Measurements from ENCODE around the gene CISD3.

CISD3 gene

GRCh38 chr17:38742411-38743308, 12.5 kb downstream of the CISD3 start:
- in situ Hi-C loops (cut with HindIII; ENCODE audit: low sequenced_read_pairs) = no loop called here

GRCh38 chr17:38743556-38744171, 13.5 kb downstream of the CISD3 start:
- in situ Hi-C loops (cut with HindIII; ENCODE audit: low sequenced_read_pairs) = no loop called here

DNA sequence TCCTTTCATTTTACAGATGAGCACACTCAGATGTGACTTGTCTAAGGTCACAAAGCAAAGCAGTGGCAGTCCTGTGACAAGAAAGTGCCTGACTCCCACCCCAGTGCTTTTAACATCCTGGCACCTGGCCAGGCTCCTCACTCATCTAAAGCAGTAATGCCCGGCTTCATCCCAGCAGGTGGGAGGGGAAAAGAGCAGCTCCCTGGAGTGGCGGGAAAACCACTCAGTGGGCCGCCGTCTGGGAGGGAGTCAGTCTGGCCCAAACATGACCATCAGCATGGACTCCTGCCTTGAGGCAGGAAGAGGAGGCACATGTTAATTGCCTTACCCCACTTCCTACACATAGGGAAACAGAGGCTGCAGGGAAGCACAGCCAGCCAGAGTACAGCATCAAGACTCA, 15.4 kb downstream of the CISD3 start:
- in situ Hi-C loops (cut with HindIII; ENCODE audit: low sequenced_read_pairs) = no loop called here

DNA sequence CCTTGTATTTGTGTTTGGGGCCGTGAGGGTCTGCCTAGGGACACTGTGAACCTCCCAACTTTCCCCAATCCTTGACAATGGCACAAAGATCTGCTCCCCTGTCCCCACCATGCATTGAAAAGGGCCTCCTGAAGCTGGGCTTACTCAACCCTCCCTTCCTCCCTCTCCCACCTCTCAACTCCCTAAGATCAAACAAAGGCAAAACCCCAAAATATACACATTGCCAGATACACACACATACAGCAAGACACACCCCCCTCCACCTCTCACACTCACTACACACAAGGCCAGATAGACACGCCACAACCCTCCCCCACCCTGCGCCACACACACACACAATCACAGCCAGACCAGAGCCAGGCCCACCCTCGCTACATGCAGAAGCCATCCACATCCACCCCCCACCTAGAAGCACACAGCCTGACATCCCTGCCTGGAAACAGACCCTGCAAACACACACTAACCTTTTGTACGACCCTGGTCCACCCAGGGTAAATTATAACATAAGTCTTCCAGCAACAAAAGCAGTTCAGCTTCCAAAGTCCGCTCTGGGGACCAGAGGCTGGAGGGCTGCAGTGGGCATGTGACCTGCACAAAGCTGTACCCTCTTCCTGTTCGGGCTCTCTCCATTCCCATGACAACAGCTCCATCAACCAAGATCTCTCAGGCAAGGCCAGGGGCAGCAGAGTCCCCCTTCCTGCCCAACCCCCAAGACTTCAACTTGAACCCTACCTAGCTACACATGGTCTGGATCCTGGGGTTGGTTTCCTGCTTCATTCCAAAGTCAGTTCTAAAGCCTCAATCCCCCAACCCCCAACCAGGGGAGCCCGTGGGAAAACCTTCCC, 16.1 kb downstream of the CISD3 start:
- in situ Hi-C loops (cut with HindIII; ENCODE audit: low sequenced_read_pairs) = no loop called here

DNA sequence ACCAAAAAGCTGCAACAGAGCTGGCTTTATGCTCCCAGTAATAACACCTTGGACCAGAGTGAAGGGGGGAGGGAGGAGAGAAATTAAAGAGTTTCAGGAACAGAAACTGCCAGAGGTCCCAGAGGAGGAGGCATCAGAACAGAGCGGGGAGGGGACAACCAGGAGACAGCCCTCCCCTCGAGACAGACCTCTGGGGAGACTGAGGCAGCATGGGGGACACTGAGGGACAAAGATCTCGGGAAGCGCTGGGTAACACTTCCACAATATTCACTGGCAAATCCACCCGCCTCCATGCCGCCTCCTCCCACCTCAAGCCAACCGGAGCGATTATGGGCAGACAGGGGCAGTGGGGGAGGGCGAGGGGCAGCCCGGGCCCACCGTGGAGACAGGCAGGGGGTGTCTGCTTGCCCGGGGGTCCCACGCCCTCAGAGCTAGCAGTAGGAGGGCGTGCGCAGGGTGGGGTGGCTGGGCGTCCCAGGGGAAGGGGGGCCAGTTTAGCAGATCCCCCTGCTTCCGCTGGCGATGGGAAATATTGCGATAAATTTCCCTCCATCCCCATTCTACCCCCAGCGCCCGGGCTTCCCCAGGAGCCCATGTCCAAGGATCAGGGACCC, 16.8 kb downstream of the CISD3 start:
- in situ Hi-C loops (cut with HindIII; ENCODE audit: low sequenced_read_pairs) = no loop called here

- in situ Hi-C loops (cut with HindIII; ENCODE audit: low sequenced_read_pairs) = no loop called here
Observed at GRCh38 chr17:38747463-38748148, 17.5 kb downstream of the CISD3 start.

GRCh38 chr17:38748149-38748891, 18.2 kb downstream of the CISD3 start, which contains the start of gene PCGF2:
Gene PCGF2 (minus strand): TSS chr17:38748336. CDS start chr17:38740402, 7,934 bp downstream.
- in situ Hi-C loops (cut with HindIII; ENCODE audit: low sequenced_read_pairs) = no loop called here

- in situ Hi-C loops (cut with HindIII; ENCODE audit: low sequenced_read_pairs) = no loop called here
Observed at GRCh38 chr17:38748892-38749222, 18.7 kb downstream of the CISD3 start.

DNA sequence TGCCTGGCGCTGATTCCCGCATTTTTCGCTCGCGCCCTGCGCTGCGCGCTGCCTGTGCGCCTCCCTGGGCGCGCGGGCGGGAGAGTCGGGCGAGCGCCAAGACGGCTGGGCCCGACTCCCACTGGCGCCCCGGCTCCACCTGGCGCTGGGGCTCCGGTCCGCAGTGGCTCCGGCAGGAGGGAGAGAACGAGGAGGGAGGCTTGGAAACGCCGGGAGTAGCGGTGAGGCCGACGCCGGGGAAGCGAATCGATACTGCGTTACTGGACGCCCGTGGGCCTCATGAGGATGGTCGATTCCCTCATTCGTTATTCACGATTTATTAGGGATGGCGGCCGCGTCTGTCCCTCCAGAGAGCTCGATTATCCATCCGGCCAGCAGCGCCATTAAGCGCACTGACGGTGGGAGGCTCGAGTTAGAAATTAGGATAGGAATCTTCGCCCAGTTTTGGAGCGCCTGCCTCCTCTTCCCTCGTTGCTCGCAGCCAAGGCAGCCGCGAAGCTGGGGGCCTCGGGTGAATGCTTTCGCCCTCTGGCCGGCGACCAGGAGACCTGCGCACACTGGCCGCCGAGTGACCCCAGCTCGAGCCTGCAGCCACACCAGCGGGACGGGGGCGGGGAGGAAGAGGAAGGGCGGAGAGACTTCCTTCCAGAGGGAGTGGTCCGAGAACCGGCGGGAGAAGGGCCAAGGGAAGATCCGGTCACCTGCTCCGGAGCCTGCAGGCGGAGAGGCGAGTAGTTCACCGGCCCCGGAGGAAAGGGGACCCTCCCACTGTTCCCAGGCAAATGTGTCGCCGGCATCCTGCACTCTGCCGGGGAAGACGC, 19.3 kb downstream of the CISD3 start:
- in situ Hi-C loops (cut with HindIII; ENCODE audit: low sequenced_read_pairs) = no loop called here

DNA sequence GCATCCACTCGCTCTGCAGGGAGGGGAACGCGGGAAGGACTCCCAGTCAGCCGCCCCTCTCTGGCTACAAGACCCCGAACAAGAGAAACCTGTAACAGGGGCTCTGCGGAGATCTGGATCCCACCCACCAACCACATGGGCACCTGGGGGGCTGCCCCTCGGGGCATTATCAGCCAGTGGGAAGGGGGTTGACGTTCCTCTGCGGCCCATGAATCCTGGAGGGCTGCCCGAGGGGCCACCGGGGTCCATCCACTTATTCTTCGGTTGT, 19.8 kb downstream of the CISD3 start:
- in situ Hi-C loops (cut with HindIII; ENCODE audit: low sequenced_read_pairs) = no loop called here

DNA sequence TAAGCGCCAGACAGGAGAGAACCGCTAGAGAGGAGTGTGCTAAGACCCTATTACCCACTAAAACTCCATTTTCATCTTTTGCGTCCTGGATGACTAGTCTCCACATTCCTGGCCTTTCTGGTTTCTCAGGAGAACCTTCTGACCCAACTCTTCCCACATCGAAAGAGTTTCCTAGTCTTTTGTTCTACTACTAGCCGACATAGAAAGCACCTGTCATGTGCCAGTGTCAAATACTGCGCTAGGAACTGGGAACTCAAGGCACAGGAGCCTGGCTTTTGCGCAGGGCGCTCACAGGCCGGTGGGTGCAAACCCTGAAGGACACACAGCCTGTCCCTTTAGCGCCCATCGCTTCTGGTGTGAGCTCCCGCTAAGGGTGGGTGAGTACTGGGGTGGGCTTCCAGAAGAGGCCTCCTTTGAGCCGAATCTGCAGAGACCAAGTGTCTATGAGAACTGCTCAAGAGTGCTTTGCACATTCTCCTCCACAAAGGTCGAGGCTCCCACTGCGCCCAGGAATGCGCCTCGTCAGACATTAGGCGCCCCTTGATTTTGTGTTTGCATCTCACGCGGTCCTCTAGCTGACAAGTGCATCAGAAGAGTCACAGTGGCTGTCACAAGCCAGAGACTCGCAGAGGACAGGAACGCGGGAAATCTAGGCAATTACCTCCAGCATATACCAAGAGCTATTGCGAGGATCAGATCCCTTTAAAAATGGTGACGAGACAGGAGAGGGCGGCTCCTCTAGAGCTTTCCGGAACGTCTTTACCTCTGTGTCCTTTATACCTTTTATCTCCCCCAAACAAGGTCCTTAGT, 20.4 kb downstream of the CISD3 start:
- in situ Hi-C loops (cut with HindIII; ENCODE audit: low sequenced_read_pairs) = no loop called here

DNA sequence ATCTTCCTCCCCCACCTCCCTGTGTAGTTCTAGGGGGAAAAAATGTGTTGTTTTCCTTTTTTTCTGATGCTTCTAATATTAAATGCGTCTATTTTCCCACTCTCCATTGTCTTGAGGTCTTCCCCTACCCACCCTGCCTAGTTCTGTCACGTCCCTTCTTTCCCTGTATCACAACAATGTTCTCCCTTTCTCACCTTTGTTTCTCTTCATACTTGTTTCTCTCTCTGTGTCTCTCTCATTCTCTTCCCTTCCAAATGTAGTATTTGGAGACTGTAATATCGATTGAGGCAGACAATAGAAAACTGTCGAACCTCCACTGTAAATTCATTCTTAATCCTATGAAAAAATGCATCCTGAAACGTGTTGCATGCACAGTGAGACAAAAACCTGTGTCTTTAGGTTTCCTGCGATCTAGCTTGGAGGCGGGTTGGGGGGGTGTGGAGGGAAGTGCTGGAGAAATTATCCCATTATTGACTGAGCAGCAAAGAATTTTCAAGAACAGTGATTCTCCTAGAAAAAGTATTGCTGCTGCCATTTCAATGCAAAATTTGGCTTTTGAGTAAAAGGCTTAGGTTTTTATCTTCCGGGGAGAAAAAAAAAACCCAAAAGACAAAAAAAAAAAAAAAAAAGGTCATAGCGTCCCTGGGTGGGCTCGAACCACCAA, 21.1 kb downstream of the CISD3 start:
- in situ Hi-C loops (cut with HindIII; ENCODE audit: low sequenced_read_pairs) = no loop called here

GRCh38 chr17:38751808-38752307, 21.7 kb downstream of the CISD3 start:
- in situ Hi-C loops (cut with HindIII; ENCODE audit: low sequenced_read_pairs) = no loop called here

- in situ Hi-C loops (cut with HindIII; ENCODE audit: low sequenced_read_pairs) = no loop called here
Observed at GRCh38 chr17:38752308-38753070, 22.3 kb downstream of the CISD3 start, which contains the start of gene PSMB3. Gene PSMB3 (plus strand): TSS chr17:38752741. CDS start chr17:38752827, 86 bp downstream.

GRCh38 chr17:38753071-38753506, 22.9 kb downstream of the CISD3 start:
- in situ Hi-C loops (cut with HindIII; ENCODE audit: low sequenced_read_pairs) = no loop called here

GRCh38 chr17:38761612-38762011, 31.5 kb downstream of the CISD3 start:
- in situ Hi-C loops (cut with HindIII; ENCODE audit: low sequenced_read_pairs) = no loop called here

DNA sequence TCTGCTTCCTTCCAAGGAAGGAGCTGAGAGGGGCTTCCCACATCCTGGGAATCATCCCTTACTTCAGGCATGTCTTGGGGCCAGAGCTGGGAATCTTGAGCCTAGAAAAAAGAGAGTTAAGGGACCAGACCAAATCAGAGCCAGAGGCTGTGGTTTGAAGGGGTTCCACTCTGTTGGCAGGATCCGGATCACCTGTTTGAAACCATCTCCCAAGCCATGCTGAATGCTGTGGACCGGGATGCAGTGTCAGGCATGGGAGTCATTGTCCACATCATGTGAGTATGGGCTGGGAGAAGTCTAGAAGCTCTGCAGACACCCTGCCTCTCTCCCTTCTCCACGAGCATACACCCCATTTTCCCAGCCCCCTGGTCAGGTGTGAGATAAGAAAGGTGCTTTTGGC, 32.1 kb downstream of the CISD3 start:
- in situ Hi-C loops (cut with HindIII; ENCODE audit: low sequenced_read_pairs) = no loop called here

All from DLD1 (cell line).